GM12874 (cell line): ENCODE results near the gene SMG6.

ENCODE experiments used
- CTCF ChIP-seq: IDR thresholded peaks from 2 replicates; pipeline ENCODE4 v1.5.1; 2011; ENCODE audit warnings: low read depth, mild to moderate bottlenecking, control low read depth, low read length, moderate library complexity; ENCODE audit not compliant: insufficient read depth

SMG6 gene

GRCh38 chr17:2059547-2060384 lies 243.8 kb downstream of the SMG6 start:
- TF ChIP-seq CTCF = no peak

GRCh38 chr17:2058586-2059546 lies 244.7 kb downstream of the SMG6 start:
- peak; percentile 98 for TF ChIP-seq CTCF

- TF ChIP-seq CTCF = no peak
Measured at GRCh38 chr17:2057760-2058585, 245.6 kb downstream of the SMG6 start.

GRCh38 chr17:2057175-2057759 lies 246.3 kb downstream of the SMG6 start:
- TF ChIP-seq CTCF = no peak

DNA sequence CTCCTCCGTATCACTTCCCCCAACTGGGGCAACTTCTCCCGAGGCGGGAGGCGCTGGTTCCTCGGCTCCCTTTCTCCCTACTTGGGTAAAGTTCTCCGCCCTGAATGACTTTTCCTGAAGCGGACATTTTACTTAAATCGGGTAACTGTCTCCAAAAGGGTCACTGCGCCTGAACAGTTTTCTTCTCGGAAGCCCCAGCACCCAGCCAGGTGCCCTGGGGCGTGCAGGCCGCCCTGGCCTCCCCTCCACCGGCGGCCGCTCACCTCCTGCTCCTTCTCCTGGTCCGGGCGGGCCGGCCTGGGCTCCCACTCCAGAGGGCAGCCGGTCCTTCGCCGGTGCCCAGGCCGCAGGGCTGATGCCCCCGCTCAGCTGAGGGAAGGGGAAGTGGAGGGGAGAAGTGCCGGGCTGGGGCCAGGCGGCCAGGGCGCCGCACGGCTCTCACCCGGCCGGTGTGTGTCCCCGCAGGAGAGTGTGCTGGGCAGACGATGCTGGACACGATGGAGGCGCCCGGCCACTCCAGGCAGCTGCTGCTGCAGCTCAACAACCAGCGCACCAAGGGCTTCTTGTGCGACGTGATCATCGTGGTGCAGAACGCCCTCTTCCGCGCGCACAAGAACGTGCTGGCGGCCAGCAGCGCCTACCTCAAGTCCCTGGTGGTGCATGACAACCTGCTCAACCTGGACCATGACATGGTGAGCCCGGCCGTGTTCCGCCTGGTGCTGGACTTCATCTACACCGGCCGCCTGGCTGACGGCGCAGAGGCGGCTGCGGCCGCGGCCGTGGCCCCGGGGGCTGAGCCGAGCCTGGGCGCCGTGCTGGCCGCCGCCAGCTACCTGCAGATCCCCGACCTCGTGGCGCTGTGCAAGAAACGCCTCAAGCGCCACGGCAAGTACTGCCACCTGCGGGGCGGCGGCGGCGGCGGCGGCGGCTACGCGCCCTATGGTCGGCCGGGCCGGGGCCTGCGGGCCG lies 247.1 kb downstream of the SMG6 start:
- TF ChIP-seq CTCF = 0 out of 2 replicates have a peak, but pooled peaks have one; percentile 20

DNA sequence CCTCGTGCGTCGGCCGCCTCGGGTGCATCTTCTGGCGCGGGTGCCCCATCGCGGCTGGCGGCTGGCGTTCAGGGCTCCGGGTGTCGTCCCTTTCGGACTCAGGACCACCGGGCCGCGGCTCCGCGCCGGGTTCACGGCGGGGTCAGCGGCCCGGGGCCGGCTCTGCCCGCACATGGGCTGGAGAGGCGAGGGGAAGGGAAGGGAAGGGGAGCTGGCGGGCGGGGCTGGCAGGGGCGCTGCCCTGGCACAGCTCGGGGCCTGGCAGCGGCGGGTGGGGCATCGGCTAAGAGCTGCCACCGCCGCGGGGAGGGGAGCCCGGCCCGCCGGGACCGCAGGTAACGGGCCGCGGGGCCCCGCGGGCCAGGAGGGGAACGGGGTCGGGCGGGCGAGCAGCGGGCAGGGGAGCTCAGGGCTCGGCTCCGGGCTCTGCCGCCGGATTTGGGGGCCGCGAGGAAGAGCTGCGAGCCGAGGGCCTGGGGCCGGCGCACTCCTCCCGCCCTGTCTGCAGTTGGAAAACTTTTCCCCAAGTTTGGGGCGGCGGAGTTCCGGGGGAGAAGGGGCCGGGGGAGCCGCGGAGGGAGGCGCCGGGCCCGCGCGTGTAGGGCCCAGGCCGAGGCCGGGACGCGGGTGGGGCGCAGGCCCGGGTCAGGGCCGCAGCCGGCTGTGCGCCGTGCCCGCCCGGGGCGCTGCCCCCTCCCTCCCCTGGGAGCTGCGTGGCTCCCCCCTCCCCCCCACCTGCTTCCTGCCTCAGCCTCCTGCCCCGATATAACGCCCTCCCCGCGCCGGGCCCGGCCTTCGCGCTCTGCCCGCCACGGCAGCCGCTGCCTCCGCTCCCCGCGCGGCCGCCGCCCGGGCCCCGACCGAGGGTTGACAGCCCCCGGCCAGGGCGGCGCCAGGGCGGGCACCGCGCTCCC lies 248.0 kb downstream of the SMG6 start:
- TF ChIP-seq CTCF = no peak
